GM21723 (cell line): ENCODE measurements around the gene E2F8.

Source experiments
- ATAC-seq: cut with Tn5 transposase; IDR thresholded peaks from one replicate; pipeline ENCODE4 v1.9.1; 2021; ENCODE audit warnings: mild to moderate bottlenecking, moderate library complexity; ENCODE audit not compliant: unreplicated experiment

E2F8 gene

GRCh38 chr11:19187114-19187832 is 53.5 kb downstream of the E2F8 start:
- ATAC-seq: no peak

- no peak for ATAC-seq
Observed at GRCh38 chr11:19185516-19186052, 55.2 kb downstream of the E2F8 start.

GRCh38 chr11:19185036-19185435 is 55.7 kb downstream of the E2F8 start:
- no peak for ATAC-seq

GRCh38 chr11:19183646-19184045 is 57.1 kb downstream of the E2F8 start:
- ATAC-seq: no peak

- ATAC-seq: no peak
Observed at GRCh38 chr11:19181531-19182261, 59.0 kb downstream of the E2F8 start.

GRCh38 chr11:19176629-19177186 is 64.0 kb downstream of the E2F8 start:
- ATAC-seq: no peak
